ENCODE measurements around the gene RNF126.
A peak's percentile ranks its signal among the peaks of the same experiment; 100 is the strongest.
"Not testable (repeated sequence)": the region's sequence is repeated elsewhere in the genome, so short reads cannot be mapped to it uniquely, and the experiment has no call there.

RNF126 gene

DNA sequence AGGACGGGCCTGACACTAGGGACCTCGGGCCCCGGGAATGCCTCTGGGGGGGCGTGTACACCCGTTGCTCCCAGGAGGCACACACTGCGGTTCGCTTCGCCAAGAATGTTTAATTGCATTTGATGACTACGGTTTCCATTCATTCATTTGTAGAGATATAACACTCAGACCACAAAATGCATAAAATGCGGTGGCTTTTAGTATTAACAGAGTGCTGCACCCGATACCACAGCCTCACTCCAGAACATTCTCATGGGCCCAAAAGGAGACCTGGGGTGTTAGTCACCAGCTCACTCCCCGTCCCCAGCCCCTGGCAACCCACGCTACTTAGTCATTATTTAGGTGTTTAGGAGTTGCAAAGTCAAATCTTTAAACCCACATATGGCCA is 51.5 kb downstream of the RNF126 start:
- DNase-seq (ENCODE audit: low spot score) = peak; percentile 45

DNA sequence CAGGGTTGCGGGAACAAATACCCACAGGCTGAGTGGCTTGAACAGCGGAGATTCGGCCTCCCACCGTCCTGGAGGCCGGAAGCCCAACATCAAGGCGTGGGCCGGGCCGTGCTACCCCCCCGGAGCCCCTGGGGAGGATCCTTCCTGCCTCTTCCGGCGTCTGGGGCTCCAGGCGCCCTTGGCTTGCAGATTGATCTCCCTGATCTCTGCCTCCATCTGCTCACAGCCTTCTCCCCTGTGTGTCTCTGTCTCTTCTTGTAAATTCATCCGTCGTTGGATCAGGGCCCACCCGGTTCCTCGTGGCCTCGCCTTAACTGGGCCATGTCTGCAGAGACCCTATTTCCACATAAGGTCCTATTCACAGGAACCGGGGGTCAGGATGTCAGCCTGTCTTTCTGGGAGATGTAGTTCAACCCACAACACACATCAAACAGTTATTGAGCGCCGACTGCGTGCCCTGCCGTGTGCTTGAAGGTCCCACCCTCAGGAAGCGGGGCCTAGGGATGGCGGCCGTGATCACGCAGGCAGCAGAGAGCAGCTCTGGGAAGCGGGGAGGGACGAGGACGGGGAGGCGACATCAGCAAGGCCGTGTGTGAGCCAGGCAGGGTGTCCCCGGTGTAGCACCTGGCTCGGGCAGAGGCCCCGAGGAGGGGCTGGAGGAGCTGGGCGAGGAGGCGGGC is 52.1 kb downstream of the RNF126 start:
- no peak for DNase-seq (ENCODE audit: low spot score)

DNA sequence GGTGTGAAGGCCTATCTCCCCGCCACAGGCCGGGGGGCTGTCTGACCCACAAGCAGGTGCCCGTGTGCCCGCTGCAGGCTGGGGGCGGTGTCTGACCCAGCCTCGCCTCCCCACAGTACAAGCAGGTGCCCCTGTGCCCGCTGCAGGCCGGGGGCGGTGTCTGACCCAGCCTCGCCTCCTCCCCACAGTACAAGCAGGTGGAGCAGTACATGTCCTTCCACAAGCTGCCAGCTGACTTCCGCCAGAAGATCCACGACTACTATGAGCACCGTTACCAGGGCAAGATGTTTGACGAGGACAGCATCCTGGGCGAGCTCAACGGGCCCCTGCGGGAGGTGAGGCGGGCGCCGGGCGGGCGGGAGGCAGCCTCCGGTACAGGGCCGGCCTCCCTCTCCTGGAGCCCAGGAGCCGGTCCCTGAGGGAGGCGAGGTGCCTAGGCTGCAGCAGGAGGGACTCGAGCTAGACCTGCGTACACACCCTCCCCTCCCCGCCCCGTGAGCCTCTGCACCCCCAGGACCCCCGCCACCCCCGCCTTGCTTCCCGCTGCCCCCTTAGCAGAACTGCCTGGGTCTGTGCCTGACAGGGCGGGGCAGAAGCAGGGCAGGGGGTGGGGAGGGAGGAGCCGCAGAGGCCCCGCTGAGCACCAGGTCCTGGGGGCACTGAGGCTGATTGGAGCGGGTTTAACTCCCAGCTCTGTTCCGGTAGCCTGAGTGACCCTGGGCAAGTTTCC is 52.8 kb downstream of the RNF126 start:
- DNase-seq (ENCODE audit: low spot score) = no peak

DNA sequence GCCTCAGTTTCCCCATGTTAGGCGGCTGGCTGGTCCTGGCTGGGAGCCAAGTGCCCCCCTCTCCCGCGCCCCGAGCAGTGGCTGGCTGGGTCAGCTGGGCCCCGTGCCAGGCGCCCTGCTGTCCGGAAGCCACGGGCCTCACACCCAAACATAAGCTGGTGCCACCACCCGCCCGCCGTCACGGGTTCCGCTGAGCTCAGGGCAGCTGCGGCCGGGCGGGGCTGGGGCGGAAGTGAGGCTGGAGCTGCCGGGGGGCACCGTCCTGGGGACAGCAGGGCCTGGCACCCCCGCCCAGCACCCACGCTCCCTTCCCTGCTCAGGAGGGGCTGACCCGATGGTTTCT is 54.0 kb downstream of the RNF126 start:
- DNase-seq (ENCODE audit: low spot score) = no peak

DNA sequence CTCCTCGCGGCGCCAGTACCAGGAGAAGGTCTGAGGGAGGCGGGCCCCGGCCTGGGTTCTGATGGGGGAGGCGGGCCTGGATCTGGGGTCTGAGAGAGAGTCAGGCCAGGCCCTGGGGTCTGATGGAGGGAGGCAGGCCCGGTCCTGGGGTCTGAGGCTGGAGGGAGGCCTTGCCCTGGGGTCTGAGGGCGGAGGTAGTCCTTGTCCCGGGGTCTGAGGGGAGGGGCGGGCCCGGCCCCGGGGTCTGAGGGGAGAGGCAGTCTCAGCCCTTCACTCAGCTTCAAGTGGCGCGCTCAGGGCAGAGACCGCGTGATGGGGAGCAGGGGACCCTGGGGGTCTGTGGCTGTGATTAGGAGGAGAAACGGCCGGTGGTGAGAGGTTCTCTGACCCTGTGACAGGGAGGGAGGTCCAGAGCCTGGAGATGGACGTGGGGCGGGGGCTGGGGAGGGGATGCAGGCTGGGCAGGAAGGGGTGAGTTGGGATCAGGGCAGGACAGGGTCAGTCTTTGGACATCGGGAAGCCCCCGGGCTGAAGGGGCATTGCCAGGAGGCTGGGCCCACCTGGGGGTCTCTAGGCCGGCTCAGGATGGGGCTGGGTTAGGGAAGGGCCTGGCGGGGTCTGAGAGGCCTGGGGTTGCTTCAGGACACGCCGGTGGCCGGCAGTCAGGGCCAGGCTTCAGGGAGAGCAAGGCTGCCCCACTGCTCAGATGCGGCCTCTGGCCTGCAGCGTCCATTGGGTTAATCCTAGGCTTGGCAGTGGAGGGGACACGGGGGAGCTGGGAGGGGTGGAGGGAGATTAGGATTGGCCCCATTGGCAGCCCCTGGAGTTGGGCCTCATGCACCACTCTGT is 54.6 kb downstream of the RNF126 start:
- no peak for DNase-seq (ENCODE audit: low spot score)

DNA sequence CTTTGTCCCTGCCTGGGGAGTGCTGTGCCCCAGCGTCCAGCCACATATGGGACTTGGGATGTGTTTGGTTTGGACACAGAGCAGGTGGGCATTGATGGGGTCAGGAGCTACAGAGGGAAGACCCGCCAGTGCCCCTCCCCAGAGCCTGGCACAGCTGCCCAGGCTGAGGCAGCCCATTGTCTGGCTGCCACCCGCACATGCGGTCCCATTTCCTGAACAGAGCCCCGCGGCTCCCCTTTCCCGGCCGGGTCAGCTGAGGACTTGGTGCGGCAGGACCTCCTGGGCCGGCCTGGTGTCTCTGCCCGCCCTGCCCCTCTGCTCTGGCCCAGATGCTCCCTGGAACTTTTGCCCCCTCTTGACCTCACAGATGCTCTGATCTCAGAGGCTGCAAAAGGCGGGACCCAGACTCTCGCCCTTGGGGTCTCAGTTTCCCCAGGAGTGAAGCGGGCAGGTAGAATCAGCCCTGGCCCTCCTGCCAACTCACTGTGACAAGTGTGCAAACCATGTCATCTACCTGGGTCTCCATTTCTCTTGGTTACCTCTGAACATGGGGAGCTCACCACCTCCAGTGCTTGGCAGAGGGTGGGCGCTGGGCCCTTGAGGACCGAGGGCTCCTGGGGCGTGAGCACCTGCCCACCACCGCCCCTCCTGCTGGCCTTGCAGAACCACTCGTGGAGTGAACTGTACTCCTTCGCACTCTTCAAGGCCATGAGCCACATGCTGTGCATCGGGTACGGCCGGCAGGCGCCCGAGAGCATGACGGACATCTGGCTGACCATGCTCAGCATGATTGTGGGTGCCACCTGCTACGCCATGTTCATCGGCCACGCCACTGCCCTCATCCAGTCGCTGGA is 55.5 kb downstream of the RNF126 start:
- no peak for DNase-seq (ENCODE audit: low spot score)

DNA sequence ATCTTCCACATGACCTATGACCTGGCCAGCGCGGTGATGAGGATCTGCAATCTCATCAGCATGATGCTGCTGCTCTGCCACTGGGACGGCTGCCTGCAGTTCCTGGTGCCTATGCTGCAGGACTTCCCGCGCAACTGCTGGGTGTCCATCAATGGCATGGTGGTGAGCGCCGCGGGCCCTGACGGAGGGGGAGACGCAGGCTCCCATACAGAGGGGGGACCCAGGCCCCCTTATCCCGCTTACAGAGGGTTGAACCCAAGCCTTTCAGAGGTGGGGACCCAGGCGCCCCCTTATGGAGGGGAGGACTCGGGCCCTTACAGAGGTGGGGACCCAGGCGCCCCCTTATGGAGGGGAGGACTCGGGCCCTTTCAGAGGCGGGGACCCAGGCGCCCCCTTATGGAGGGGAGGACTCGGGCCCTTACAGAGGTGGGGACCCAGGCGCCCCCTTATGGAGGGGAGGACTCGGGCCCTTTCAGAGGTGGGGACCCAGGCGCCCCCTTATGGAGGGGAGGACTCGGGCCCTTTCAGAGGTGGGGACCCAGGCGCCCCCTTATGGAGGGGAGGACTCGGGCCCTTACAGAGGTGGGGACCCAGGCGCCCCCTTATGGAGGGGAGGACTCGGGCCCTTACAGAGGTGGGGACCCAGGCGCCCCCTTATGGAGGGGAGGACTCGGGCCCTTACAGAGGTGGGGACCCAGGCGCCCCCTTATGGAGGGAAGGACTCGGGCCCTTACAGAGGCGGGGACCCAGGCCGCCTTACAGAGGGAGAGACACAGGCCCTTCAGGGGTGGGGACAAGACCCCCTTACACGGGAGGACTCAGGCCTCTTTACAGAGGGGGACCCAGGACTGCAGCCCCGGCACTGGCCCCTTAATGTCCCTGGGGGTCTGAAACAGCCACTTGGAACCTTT is 57.7 kb downstream of the RNF126 start:
- DNase-seq (ENCODE audit: low spot score) = not testable (repeated sequence)

DNA sequence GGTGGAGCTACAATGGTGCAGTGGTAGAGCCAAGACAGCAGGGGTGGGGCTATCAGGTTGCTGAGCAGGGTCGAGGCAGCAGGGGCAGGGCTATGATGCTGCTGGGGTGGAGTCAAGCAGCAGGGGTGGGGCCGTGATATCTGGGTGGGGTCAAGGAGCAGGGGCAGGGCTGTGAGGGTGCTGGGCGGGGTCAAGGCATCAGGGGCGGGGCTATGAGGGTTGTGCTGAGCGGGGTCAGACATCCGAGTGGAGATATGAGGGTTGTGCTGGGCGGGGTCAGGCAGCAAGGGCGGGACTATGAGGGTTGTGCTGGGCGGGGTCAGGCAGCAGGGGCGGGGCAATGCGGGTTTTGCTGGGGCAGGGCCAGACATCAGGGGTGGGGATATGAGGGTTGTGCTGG is 58.7 kb downstream of the RNF126 start:
- DNase-seq (ENCODE audit: low spot score) = no peak

DNA sequence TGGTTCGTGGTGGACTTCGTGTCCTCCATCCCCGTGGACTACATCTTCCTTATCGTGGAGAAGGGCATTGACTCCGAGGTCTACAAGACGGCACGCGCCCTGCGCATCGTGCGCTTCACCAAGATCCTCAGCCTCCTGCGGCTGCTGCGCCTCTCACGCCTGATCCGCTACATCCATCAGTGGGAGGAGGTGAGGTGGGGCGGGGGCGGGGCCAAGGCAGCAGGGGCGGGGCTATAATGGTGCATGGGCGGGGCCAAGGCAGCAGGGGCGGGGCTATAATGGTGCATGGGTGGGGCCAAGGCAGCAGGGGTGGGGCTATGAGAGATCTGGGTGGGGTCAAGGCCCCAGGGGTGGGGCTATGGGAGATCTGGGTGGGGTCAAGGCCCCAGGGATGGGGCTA is 59.2 kb downstream of the RNF126 start:
- DNase-seq (ENCODE audit: low spot score) = not testable (repeated sequence)

DNA sequence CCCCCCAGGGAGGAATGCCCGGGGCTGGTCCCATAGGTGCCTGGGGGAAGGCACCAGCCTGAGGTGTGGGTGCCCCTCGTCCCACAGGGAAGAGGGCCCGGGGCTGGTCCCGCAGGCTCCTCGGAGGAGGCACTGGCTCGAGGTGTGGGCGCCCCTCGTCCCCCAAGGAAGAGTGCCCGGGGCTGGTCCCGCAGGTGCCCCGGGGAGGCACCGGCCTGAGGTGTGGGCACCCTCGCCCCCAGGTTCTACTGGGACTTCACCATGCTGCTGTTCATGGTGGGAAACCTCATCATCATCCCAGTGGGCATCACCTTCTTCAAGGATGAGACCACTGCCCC is 59.7 kb downstream of the RNF126 start:
- DNase-seq (ENCODE audit: low spot score) = not testable (repeated sequence)

DNA sequence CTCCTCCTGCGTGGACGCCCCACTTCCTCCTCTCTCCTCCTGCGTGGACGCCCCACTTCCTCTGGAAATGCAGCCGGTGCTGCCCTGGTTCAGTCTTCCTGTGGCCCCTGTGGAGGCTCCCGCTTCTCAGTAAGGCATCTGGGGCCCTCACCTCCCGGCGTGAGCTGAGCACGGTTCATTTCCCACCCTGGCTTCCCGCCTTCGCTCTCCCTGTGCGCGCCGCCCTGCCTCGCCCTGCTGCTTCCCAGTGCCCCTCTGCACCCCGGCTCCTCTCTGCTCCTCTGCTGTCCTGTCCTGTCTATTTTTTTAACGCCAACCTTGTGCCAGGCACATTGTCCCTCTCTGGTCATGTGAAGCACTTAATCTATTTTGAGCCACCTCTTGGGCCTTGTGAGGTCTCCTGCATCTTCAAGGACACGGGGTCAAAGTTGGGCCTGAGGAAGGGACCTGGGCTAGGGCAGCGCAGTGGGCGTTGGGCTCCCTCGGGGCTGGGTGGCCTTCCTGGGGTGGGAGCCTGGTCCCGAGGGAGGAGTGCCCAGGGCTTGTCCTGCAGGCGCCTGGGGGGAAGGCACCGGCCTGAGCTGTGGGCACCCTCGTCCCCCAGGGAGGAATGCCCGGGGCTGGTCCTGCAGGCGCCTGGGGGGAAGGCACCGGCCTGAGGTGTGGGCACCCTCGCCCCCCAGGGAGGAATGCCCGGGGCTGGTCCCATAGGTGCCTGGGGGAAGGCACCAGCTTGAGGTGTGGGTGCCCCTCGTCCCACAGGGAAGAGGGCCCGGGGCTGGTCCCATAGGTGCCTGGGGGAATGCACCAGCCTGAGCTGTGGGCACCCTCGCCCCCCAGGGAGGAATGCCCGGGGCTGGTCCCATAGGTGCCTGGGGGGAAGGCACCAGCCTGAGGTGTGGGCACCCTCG is 60.4 kb downstream of the RNF126 start:
- no peak for DNase-seq (ENCODE audit: low spot score)

DNA sequence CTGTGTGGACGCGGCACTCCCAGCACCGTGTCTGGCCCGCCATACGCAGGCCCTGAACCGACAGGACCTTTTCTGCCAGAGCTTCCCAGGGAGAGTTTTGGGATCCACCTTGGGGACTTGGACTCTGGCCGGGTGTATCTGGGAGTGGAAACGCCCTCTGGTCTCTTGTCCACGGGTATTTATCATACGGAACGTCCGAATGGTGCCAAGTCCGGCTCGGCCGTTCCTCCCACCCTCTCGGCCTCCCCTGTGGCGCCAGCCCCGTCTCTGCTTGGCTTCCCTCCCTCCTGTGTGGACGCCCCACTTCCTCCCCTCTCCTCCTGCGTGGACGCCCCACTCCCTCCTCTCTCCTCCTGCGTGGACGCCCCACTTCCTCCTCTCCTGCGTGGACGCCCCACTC is 61.2 kb downstream of the RNF126 start:
- DNase-seq (ENCODE audit: low spot score) = no peak

DNA sequence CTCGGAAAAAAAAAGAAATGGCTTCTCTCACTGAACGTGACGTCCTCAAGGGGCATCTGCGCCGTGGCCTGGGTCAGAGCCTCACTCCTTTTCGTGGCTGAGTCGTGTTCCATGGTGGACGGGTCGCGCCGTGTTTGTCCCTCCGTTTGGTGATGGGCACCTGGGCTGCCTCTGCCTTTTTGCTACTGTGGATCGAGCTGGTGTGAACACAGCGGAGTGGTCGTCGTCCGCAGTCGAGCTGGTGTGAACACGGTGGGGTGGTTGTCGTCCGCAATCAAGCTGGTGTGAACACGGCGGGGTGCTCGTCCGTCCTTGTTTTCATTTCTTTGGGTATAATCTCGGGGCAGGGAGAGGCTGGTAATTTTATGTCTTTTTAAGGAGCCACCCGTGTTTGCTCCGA is 61.7 kb downstream of the RNF126 start:
- DNase-seq (ENCODE audit: low spot score) = no peak

Measured in kidney tubule cell (primary cell).